Caco-2 (cell line): Measurements from ENCODE around the gene ATM. TPM values are rescaled to one million over a fixed set of nuclear protein-coding genes. Genes with fewer than 3 reads are reported as not detected.

Experiments
- BruUV-seq: library from RNA; stranded (reverse); fragments of 400-500 nt; replicated peaks from 2 replicates; lab custom pipeline; 2021; lab: Mats Ljungman, UMichigan
- CTCF ChIA-PET: fragments of 300-600 bp; sonication (Branson Sonifier 250); formaldehyde crosslinking; loops from one replicate; lab custom pipeline; 2022; ENCODE audit warnings: antibody characterized with exemption; lab: Charles Lee
- POLR2A ChIA-PET: fragments of 300-600 bp; sonication (Branson Sonifier 250); formaldehyde crosslinking; loops from one replicate; lab custom pipeline; 2022; ENCODE audit warnings: antibody characterized with exemption; lab: Charles Lee
- DNase-seq, 2 experiments: peaks; one replicate each; pipeline versions ENCODE4 v3.0.0 to v3.0.0-alpha.2; 2020 to 2022
- H3K27me3 ChIP-seq: replicated peaks from 2 replicates; pipeline ENCODE4 v1.6.0; 2011; ENCODE audit warnings: low read length; ENCODE audit not compliant: control insufficient read depth, insufficient read depth
- H3K36me3 ChIP-seq: 2 replicates; pipeline ENCODE4 v1.5.1; 2011; ENCODE audit warnings: low read length; ENCODE audit not compliant: control insufficient read depth, insufficient read depth
- H3K4me1 ChIP-seq: fragments of 250-450 bp; sonication (Bioruptor Pico); 2 replicates; pipeline ENCODE4 v1.5.1; 2020; ENCODE audit warnings: mild to moderate bottlenecking
- H3K4me3 ChIP-seq: 2 replicates; pipeline ENCODE4 v1.5.1; 2011; ENCODE audit warnings: low read depth, mild to moderate bottlenecking, control low read depth, low read length
- H3K9me3 ChIP-seq: fragments of 250-450 bp; sonication (Bioruptor Pico); 2 replicates; pipeline ENCODE4 v1.5.1; 2020; ENCODE audit warnings: mild to moderate bottlenecking, moderate library complexity
- H3K27ac Mint-ChIP-seq: one replicate; pipeline ENCODE4 v1.8.0; 2022; ENCODE audit warnings: mixed read lengths; ENCODE audit not compliant: unreplicated experiment
- H3K27me3 Mint-ChIP-seq: one replicate; pipeline ENCODE4 v1.8.0; 2022; ENCODE audit warnings: mixed read lengths; ENCODE audit not compliant: insufficient read depth, unreplicated experiment
- H3K36me3 Mint-ChIP-seq: one replicate; pipeline ENCODE4 v1.8.0; 2022; ENCODE audit warnings: mild to moderate bottlenecking, mixed read lengths; ENCODE audit not compliant: insufficient read depth, unreplicated experiment
- H3K4me1 Mint-ChIP-seq: one replicate; pipeline ENCODE4 v1.8.0; 2022; ENCODE audit warnings: low read depth, mixed read lengths; ENCODE audit not compliant: unreplicated experiment
- H3K4me3 Mint-ChIP-seq: one replicate; pipeline ENCODE4 v1.8.0; 2022; ENCODE audit warnings: mild to moderate bottlenecking, moderate library complexity, mixed read lengths; ENCODE audit not compliant: unreplicated experiment
- H3K9me3 Mint-ChIP-seq: one replicate; pipeline ENCODE4 v1.8.0; 2022; ENCODE audit warnings: mixed read lengths; ENCODE audit not compliant: unreplicated experiment
- CTCF ChIP-seq, 2 experiments: fragments of 200-600 bp in 1 of 2; IDR thresholded peaks; 1 replicate in 1 of 2; 2 replicates in 1 of 2; pipeline versions ENCODE4 v1.5.1 to v1.8.0; 2011 to 2022; ENCODE audit warnings: antibody characterized with exemption in 1 of 2, control low read depth in 1 of 2, inconsistent platforms in 1 of 2, low read depth in 1 of 2, low read length in 1 of 2, mild to moderate bottlenecking in 1 of 2, moderate library complexity in 1 of 2; ENCODE audit not compliant: insufficient read depth in 1 of 2, severe bottlenecking in 1 of 2, unreplicated experiment in 1 of 2
- intact Hi-C: fragments of 100-400 bp; cut with micrococcal nuclease; formaldehyde crosslinking; loops from one replicate; pipeline ENCODE4 v1.10.0; 2022; ENCODE audit not compliant: unreplicated experiment
- total RNA-seq: library from RNA; stranded (reverse); gene quantifications from 2 replicates; pipeline ENCODE4 v1.2.3, GENCODE V29; 2022

ATM gene
- total RNA-seq, 1 experiment from 2014 or later, result 77.1 TPM

- no peaks in the 10 kb centered on the region for H3K27me3 ChIP-seq
- no TSS peak for BruUV-seq
- Mint-ChIP-seq H3K27ac (no peak overlapping the region), H3K4me1 (no peaks in the 10 kb centered on the region), H3K27me3 (no peaks in the 10 kb centered on the region), H3K4me3 (no peak overlapping the region), H3K9me3 (peaks cover 6% of the 10 kb centered on the region), H3K36me3 (peaks cover 44% of the 10 kb centered on the region)
- no peaks in the 10 kb centered on the region for H3K9me3 ChIP-seq
- no peak for TF ChIP-seq CTCF (IDR thresholded peaks at IDR 0.05; ENCODE audit: insufficient read depth in 1 of 2, low read depth in 1 of 2, low read length in 1 of 2, severe bottlenecking in 1 of 2, unreplicated experiment in 1 of 2)
- H3K4me3 ChIP-seq, result no peak overlapping the region
- no peaks in the 10 kb centered on the region for H3K4me1 ChIP-seq
- H3K36me3 ChIP-seq, result 0 out of 2 replicates have a peak, but pooled peaks cover 2% of the 10 kb centered on the region
- CTCF ChIA-PET, result no interaction called here
- POLR2A ChIA-PET, result no interaction called here
- no peak for DNase-seq
- intact Hi-C loops, result no loop called here
Observed at GRCh38 chr11:108198833-108199232, 24.0 kb upstream of the ATM start.

GRCh38 chr11:108199446-108200321, 23.2 kb upstream of the ATM start:
- ChIA-PET POLR2A (no interaction called here), CTCF (no interaction called here)
- H3K4me1 ChIP-seq, result no peaks in the 10 kb centered on the region
- no peak overlapping the region for H3K4me3 Mint-ChIP-seq
- H3K4me3 ChIP-seq, result no peak overlapping the region
- peak overlapping the region; percentile 31 for H3K27ac Mint-ChIP-seq
- no peaks in the 10 kb centered on the region for H3K27me3 ChIP-seq
- 0 out of 2 replicates have a peak, but pooled peaks cover 2% of the 10 kb centered on the region for H3K36me3 ChIP-seq
- intact Hi-C loops, result no loop called here
- no peak for DNase-seq
- no peaks in the 10 kb centered on the region for H3K27me3 Mint-ChIP-seq
- BruUV-seq, result no TSS peak
- peaks cover 49% of the 10 kb centered on the region for H3K36me3 Mint-ChIP-seq
- H3K9me3 Mint-ChIP-seq, result peaks cover 15% of the 10 kb centered on the region
- no peaks in the 10 kb centered on the region for H3K4me1 Mint-ChIP-seq
- H3K9me3 ChIP-seq, result peaks cover 7% of the 10 kb centered on the region
- no peak for TF ChIP-seq CTCF (IDR thresholded peaks at IDR 0.05; ENCODE audit: insufficient read depth in 1 of 2, low read depth in 1 of 2, low read length in 1 of 2, severe bottlenecking in 1 of 2, unreplicated experiment in 1 of 2)

- TF ChIP-seq CTCF (IDR thresholded peaks at IDR 0.05; ENCODE audit: insufficient read depth in 1 of 2, low read depth in 1 of 2, low read length in 1 of 2, severe bottlenecking in 1 of 2, unreplicated experiment in 1 of 2), result no peak
- H3K4me1 ChIP-seq, result no peaks in the 10 kb centered on the region
- H3K9me3 ChIP-seq, result peaks cover 35% of the 10 kb centered on the region
- H3K4me1 Mint-ChIP-seq, result no peaks in the 10 kb centered on the region
- no peaks in the 10 kb centered on the region for H3K27me3 ChIP-seq
- CTCF ChIA-PET, result no interaction called here
- no peak overlapping the region for H3K4me3 Mint-ChIP-seq
- no peak overlapping the region for H3K4me3 ChIP-seq
- POLR2A ChIA-PET, result no interaction called here
- H3K36me3 Mint-ChIP-seq, result peaks cover 58% of the 10 kb centered on the region
- H3K27ac Mint-ChIP-seq, result no peak overlapping the region
- DNase-seq, result no peak
- H3K36me3 ChIP-seq, result peaks cover 23% of the 10 kb centered on the region
- no peaks in the 10 kb centered on the region for H3K27me3 Mint-ChIP-seq
- no TSS peak for BruUV-seq
- peaks cover 31% of the 10 kb centered on the region for H3K9me3 Mint-ChIP-seq
- intact Hi-C loops, result no loop called here
Observed at GRCh38 chr11:108203075-108203474, 19.8 kb upstream of the ATM start.
